K562 (cell line): Measurements from ENCODE around the gene GPR55.

Experiments
- ESRRA ChIP-seq: fragments of 450-650 bp; IDR thresholded peaks from 2 replicates; pipeline ENCODE4 v1.6.1; 2014; ENCODE audit warnings: low read depth, mild to moderate bottlenecking, moderate library complexity, borderline replicate concordance
- ESRRB ChIP-seq: fragments of 250-450 bp; sonication (Bioruptor Pico); IDR thresholded peaks from 2 replicates; pipeline ENCODE4 v1.5.0; 2020; ENCODE audit warnings: mild to moderate bottlenecking, moderate library complexity, borderline replicate concordance
- FOXJ3 ChIP-seq: sonication (generic); formaldehyde crosslinking; IDR thresholded peaks from 2 replicates; pipeline ENCODE4 v1.4.0; 2020; ENCODE audit warnings: mild to moderate bottlenecking, missing genetic modification reagents
- FOXM1 ChIP-seq, 2 experiments: fragments of 450-650 bp in 1 of 2; sonication (generic) in 1 of 2; formaldehyde crosslinking in 1 of 2; IDR thresholded peaks; 2 replicates each; pipeline versions ENCODE4 v1.6.1 to v1.9.0; 2017 to 2022; ENCODE audit warnings: low read depth in 2 of 2, mild to moderate bottlenecking in 2 of 2, missing genetic modification reagents in 1 of 2, moderate library complexity in 1 of 2
- HDAC2 ChIP-seq: fragments of 450-650 bp; IDR thresholded peaks from 2 replicates; pipeline ENCODE4 v1.6.1; 2016; ENCODE audit warnings: mild to moderate bottlenecking
- JUND ChIP-seq, 2 experiments: IDR thresholded peaks; 2 replicates in 1 of 2; 3 replicates in 1 of 2; pipeline ENCODE4 v1.6.1; 2011; ENCODE audit warnings: borderline replicate concordance in 2 of 2, low read depth in 2 of 2, low read length in 2 of 2, improper control_type of control experiment in 1 of 2, missing biosample characterization in 1 of 2, missing genetic modification characterization in 1 of 2, missing genetic modification reagents in 1 of 2
- NFRKB ChIP-seq: fragments of 450-650 bp; IDR thresholded peaks from 2 replicates; pipeline ENCODE4 v1.6.1; 2016; ENCODE audit warnings: low read depth
- YY1 ChIP-seq, 3 experiments: IDR thresholded peaks; 2 replicates each; pipeline ENCODE4 v1.6.1; 2011; ENCODE audit warnings: low read length in 2 of 3, mild to moderate bottlenecking in 2 of 3, moderate library complexity in 2 of 3, borderline replicate concordance in 1 of 3, control low read depth in 1 of 3, low read depth in 1 of 3; ENCODE audit not compliant: insufficient read depth in 3 of 3, insufficient replicate concordance in 2 of 3, control insufficient read depth in 1 of 3, insufficient read length in 1 of 3; ENCODE audit errors: extremely low read depth in 1 of 3
- ZBTB34 ChIP-seq: fragments of 250-450 bp; sonication (Bioruptor Pico); IDR thresholded peaks from 2 replicates; pipeline ENCODE4 v1.8.0; 2021; ENCODE audit warnings: mild to moderate bottlenecking, moderate library complexity
- ZFP30 ChIP-seq: fragments of 250-450 bp; sonication (Bioruptor Pico); IDR thresholded peaks from 2 replicates; pipeline ENCODE4 v1.8.0; 2022; ENCODE audit warnings: moderate library complexity, mild to moderate bottlenecking, inconsistent platforms, borderline replicate concordance
- ZFP36 ChIP-seq: fragments of 150-350 bp; IDR thresholded peaks from 2 replicates; pipeline ENCODE4 v1.6.1; 2018; ENCODE audit warnings: low read length, low read depth; ENCODE audit not compliant: partially characterized antibody
- ZFX ChIP-seq: sonication (generic); formaldehyde crosslinking; IDR thresholded peaks from 2 replicates; pipeline ENCODE4 v1.8.0; 2022; ENCODE audit warnings: mild to moderate bottlenecking, missing genetic modification reagents, moderate library complexity
- ZNF512 ChIP-seq: IDR thresholded peaks from 2 replicates; pipeline ENCODE4 v1.6.1; 2016; ENCODE audit warnings: missing genetic modification characterization, missing compliant biosample characterization
- TF ChIP-seq, protein P1 (sequence below), 3 experiments: IDR thresholded peaks in 2 of 3; conservative IDR thresholded peaks in 1 of 3; 2 replicates each; pipeline ENCODE4 v1.5.1; 2011 to 2012; ENCODE audit warnings: low read length in 3 of 3, mild to moderate bottlenecking in 3 of 3, control low read depth in 2 of 3, improper control_type of control experiment in 1 of 3, inconsistent platforms in 1 of 3, low read depth in 1 of 3, mixed read lengths in 1 of 3, moderate library complexity in 1 of 3; ENCODE audit not compliant: insufficient read depth in 2 of 3

- no peak for TF ChIP-seq ZBTB34 (CRISPR knock-in tag)
- TF ChIP-seq ZFP36, result no peak
- no peak for TF ChIP-seq ESRRB
- no peak for TF ChIP-seq ZFP30 (CRISPR knock-in tag)
- no peak for TF ChIP-seq HDAC2
- no peak for TF ChIP-seq ZFX (CRISPR knock-in tag)
- no peak for TF ChIP-seq FOXJ3 (CRISPR knock-in tag)
- no peak for TF ChIP-seq ESRRA
- no peak for TF ChIP-seq FOXM1 (IDR thresholded peaks at IDR 0.05; ENCODE audit: low read depth)
- TF ChIP-seq FOXM1 (CRISPR knock-in tag; IDR thresholded peaks at IDR 0.05; ENCODE audit: low read depth), result no peak
- TF ChIP-seq, protein P1, sequence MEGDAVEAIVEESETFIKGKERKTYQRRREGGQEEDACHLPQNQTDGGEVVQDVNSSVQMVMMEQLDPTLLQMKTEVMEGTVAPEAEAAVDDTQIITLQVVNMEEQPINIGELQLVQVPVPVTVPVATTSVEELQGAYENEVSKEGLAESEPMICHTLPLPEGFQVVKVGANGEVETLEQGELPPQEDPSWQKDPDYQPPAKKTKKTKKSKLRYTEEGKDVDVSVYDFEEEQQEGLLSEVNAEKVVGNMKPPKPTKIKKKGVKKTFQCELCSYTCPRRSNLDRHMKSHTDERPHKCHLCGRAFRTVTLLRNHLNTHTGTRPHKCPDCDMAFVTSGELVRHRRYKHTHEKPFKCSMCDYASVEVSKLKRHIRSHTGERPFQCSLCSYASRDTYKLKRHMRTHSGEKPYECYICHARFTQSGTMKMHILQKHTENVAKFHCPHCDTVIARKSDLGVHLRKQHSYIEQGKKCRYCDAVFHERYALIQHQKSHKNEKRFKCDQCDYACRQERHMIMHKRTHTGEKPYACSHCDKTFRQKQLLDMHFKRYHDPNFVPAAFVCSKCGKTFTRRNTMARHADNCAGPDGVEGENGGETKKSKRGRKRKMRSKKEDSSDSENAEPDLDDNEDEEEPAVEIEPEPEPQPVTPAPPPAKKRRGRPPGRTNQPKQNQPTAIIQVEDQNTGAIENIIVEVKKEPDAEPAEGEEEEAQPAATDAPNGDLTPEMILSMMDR (IDR thresholded peaks at IDR 0.05 in 2 of 3, conservative IDR thresholded peaks at IDR 0.05 in 1 of 3; ENCODE audit: insufficient read depth in 2 of 3, low read depth in 1 of 3, low read length in 3 of 3), result no peak
- no peak for TF ChIP-seq ZNF512 (tag)
- no peak for TF ChIP-seq JUND (IDR thresholded peaks at IDR 0.05; ENCODE audit: borderline replicate concordance, low read depth, low read length)
- TF ChIP-seq JUND (tag; IDR thresholded peaks at IDR 0.05; ENCODE audit: borderline replicate concordance, low read depth, low read length), result no peak
- TF ChIP-seq YY1 (IDR thresholded peaks at IDR 0.05; ENCODE audit: borderline replicate concordance in 1 of 3, control insufficient read depth in 1 of 3, extremely low read depth in 1 of 3, insufficient read depth in 3 of 3, insufficient read length in 1 of 3, insufficient replicate concordance in 2 of 3, low read depth in 1 of 3, low read length in 2 of 3), result no peak
- TF ChIP-seq NFRKB, result no peak
Observed at GRCh38 chr2:230957756-230958391, 32.8 kb upstream of the GPR55 start.
